Nucleus accumbens (tissue), 56 donors: ENCODE data around the gene EEF1E1.

ENCODE experiments used
- DNase-seq, 56 donors: peaks; one replicate each; lab custom pipeline; 2025; lab: John Stamatoyannopoulos, UW

The EEF1E1 gene

DNA sequence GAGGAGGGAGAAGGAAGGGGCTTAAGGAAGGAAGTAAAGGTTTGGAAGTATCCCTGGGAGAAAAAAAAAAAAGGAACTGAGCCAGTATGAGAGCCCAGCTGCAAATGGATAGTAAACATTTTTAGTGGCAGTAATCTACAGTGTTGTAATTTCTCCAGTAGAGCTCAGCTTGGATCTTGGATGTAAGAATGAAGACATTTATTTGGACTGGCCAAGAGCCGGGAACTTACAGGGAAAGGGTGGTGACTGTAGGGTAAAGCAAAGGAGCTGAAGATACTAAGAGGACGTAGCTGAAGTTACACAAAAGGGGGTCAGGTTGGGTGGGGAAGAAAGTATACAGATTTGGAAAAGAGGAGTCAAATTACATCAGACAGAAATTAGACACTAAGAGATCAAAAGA, 13.5 kb downstream of the EEF1E1 start:
- no peak for DNase-seq

DNA sequence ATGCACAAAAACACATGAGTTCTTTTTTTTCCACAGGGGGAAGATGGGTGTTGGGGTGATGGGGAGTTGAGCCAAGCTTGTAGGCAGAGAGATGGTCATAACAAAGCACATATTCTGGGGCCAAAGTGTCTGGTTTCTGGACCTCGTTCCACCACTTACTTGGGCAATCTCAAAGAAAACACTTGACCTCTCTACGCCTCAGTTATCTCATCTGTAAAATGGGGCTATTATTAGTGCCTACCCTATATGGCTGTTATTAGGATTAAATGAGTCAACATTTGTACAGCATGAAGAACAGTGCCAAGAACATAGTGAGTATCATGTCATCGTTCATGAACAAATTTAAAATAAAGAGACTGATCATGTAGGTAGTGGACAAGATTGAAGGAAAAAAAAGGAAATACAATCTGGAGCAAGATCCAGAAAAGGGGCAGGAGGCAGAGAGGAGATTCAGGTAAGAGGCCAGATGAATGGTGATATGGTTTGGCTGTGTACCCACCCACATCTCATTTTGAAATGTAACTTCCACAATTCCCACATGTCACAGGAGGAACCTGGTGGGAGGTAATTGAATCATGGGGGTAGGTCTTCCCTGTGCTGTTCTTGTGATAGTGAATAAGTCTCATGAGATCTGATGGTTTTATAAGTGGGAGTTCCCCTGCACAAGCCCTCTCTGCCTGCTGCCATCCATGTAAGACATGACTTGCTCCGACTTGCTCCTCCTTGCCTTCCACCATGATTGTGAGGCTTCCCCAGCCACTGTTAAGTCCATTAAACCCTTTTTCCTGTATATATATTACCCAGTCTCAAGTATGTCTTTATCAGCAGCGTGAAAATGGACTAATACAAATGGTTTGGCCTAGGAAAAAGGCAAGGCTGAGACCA, 14.2 kb downstream of the EEF1E1 start:
- DNase-seq, result no peak

DNA sequence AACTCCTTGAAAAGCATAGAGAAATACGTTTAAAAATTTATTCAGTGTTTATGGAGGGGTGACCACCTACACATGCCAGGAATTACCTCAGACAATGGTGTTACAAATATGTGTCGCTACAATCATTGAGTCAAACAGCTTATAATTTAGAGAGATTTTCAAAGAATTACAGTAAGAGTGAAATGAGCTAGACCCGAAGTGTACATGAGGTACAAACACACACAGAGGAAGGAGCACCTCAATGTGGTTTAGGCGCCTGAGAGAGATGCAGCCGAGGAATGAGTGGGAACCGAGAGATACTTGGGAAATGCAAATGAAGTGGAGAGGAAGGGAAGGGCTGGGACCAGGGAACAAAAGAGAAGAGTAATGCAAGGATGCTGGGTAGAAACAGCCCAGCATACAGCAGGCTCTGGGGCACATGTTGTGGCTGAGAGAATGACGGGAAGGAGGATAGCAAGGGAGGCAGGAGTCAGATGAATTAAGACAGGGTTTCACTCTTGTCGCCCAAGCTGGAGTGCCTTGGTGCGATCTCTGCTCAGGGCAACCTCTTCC, 15.5 kb downstream of the EEF1E1 start:
- no peak for DNase-seq

DNA sequence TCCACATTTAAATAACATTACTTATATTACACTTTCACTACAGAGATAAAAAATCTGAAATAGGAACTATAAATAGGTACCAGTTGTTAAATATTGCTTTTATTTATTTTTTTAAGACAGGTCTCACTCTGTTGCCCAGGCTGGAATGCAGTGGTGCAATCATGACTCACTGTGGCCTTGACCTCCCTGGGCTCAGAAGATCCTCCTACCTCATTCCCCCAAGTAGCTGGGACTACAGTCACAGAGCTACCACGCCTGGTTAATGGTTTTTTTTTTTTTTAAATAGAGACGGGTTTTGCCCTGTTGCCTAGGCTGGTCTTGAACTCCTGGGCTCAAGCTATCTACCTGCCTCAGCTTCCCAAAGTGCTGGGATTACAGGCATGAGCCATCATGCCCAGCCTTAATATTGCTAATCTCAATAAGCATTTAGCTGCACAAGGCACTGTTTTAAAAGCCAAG, 17.3 kb downstream of the EEF1E1 start:
- DNase-seq, result no peak

DNA sequence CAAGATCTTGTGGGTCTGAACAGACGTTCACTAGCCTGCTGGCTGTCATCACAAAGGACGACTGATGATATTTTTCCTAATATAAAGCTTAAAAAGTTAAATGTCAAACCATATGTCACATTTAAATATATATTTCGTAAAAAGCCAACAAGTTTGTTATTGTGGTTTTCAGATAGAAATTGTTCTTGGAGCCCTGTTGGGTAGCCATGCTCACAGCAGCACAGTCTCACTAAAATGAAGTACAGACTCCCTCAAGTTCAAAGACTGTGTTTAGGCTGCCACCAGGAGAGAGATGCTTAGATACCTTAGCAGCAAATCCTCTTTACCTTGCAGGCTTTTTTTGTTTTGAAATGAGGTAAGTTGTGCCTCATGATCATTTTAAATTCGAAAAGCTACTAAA, 17.8 kb downstream of the EEF1E1 start:
- DNase-seq, result no peak

DNA sequence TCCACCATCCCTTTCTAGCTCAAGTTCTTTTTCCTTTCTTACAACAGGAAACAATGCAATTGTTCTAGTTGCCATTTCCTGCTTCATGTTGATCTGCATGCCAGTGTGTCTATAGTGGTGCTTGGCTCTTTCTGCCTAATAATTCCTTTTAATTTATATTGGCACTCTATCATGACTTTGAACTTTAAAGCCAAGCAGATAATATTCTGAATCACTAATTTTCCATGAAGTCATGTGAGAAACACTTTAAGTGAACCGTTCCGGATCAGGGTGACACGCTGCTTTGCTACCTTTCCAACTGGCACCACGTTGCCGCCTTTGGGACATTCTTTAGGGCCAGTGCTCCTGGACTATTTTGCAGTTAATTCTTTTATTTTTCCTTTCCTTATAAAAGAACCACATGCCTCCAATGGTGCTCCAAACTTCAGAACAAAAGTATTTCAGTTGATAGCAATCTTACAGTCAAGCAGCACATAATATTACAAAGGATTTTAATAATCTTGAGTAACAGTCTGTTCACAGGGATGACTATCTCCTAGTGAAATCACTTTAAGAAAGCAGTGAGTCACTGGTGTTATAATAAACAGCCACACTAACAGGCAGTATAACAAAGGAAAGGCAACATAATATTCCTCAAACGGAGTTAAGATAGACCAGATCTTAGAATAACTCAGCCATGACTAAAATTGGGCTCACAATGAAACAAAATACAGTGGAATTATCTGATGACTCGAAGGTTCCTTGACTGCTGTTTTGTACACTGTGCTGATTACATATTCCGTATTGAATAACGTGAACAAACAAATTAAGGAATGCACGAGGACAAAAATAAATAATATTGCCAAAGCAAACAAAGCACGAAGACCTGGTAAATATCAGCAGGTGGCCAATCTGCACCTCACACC, 19.1 kb downstream of the EEF1E1 start:
- no peak for DNase-seq

DNA sequence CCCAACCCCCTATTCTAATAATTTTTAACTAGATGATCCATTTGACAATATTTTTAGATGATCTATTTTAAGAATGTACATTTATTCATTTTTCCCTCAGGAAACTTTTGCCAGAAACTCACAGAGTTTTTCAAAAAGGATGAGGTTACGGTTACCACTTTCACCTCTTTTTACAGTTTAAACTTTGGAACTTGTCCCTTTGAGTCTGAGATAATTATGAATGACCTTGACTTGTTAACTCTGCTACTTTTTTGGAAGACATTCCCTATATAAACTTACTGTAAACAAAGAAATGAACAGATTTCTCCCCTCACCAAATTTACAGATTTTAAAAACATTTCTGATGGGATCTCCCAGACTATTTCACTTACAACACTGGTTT, 19.8 kb downstream of the EEF1E1 start:
- no peak for DNase-seq

DNA sequence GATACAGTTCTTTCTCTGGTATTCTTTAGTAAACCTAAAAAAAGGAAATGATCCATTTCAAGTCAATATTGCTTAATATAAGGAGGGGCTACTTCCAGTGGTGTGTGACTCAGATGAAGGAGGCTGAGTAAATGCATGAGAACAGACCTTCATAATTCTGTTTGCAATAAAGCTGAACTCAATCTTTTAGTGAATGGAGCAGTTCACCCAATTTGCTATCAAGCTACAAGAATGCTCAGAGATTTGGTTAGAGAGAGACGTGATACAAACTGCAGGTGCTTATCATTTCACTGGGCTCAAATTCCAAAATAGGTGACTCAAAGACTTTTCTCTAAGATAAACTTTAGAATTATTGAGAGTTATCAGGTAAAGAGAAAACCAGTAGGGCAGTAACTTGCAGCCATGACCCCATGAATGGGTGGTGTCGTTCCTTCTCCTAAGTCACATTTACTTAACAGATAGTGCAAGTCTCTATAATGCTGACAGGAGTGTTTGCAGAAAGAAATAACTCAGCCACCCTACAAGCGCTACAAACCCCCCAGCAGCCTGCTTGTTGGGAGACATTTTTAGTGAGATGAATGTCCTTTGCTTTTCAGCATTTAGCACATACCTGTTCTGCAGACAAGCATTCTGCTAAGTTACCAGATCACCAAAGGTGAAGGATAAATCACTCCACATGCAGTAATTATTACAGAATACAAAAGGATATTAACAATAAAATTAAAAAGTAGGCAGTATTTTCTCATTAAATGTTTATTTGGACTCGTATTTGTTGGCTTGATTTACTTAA, 21.8 kb downstream of the EEF1E1 start:
- no peak for DNase-seq

DNA sequence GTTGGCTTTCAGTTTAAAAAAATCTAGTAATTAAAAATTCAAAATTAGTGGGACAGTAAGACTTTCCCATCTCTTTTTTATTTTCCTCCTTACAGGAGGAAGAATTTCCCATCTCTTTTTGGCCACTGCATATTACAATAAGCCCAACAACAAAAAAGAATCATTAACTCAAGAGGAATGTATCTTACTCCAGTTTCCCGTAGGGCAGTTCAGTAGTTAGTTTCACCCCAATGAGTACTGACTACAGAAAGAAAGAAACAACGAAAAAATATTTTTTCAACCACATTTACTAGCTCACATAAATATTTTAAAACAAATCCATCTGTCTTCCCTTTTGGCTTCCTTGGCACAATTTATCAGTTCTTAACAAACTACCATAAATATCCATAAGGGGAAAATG, 23.2 kb downstream of the EEF1E1 start:
- DNase-seq, result no peak

DNA sequence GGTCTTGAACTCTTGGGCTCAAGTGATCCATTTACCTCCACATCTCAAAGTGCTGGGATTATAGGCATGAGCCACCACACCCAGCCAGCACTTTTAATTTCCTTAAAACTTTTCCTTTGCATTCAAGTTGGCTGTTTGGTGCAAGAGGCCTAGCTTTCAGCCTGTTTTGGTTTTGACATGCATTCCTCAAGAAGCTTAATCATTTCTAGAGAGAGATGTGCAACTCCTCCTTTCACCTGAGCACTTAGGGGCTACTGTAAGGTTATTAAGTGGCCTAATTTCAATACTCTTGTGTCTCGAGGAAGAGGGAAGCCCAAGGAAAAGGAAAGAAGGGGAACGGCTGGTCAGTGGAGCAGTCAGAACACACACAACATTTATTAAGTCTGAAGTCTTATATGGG, 24.4 kb downstream of the EEF1E1 start:
- no peak for DNase-seq

DNA sequence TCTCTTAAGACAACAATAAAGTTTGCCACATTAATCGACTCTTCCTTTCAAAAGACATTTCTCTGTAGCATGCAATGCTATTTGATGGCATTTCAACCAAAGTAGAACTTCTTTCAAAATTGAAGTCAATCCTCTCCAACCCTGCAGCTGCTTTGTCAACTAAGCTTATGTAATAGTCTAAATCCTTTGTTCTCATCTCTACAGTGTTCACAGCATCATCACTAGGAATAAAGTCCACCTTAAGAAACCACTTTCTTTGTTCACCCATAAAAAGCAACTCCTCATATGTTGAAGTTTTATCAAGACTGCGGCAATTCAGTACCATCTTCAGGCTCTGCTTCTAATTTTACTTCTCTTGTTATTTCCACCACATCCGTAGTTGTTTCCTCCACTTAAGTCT, 26.6 kb downstream of the EEF1E1 start:
- no peak for DNase-seq

DNA sequence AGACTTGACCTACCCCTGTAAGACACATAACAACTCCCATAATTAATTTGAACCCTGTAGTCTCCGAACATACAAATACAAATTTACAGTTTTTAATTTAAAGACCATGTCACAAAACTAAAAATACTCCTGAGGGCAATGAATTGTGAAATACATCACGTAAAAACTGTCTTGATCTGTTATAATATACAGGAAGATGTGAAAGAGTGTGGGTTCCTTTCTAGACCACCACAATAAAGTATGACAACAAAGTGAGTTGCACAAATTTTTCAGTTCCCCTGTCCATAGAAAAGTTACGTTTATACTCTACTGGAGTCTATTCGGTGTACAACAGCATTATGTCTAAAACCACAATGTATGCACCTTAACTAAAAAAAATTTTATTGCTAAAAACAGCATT, 27.2 kb downstream of the EEF1E1 start:
- no peak for DNase-seq

DNA sequence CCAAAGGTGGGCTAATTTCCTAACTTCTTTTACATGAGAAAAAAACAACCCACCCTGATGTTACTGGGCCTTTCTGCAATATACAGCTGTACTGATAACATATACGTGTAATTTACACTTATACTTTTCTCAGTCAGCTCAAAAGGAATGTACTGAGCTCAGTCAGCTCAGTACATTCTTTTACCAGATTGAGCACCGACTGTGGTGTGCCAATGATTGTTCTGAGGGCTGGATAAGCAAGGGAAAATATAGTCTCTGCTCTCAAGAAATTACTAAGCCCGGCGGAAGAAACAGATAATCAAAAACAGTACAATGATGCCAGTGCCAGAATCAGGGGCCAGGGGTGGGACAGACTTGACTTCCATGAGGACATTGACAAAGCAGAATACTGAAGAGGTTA, 28.1 kb downstream of the EEF1E1 start:
- DNase-seq, result no peak

DNA sequence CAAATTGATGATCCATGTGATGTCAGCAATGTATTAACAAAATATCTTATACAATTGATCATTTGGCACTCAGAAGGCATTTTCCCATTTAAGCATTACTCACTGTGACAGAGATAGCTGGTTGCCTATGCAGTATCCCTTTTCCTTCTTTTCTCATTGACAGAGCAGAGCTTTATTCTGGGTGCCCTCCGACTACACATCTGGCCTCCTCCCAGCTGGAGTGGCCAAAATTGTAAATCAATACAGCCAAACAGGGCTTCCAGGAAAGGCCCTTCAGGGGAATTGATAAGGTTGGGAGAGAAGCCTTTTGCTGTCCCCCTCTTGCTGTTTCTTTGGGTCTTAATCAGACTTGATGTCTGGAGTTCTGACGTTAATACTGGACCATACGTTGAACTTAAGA, 28.6 kb downstream of the EEF1E1 start:
- DNase-seq, result no peak

DNA sequence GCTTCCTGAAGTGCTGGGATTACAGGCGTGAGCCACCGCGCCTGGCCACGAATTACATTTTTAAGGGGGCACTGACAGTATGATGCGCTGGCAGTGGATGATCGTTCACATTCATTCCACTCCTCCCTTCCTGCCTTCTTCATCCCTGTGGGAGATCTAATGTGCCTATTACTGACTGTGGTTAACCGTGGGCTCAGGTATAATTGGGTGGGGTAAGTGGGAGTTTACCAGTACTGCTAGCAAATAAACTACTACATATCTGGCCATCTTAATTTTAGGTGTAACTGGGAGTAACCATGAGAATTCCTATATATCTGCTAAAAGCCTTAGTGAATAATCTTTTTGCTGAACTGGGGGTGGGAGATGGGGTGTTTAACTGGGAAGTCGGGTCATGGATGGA, 31.6 kb downstream of the EEF1E1 start:
- DNase-seq, result no peak

DNA sequence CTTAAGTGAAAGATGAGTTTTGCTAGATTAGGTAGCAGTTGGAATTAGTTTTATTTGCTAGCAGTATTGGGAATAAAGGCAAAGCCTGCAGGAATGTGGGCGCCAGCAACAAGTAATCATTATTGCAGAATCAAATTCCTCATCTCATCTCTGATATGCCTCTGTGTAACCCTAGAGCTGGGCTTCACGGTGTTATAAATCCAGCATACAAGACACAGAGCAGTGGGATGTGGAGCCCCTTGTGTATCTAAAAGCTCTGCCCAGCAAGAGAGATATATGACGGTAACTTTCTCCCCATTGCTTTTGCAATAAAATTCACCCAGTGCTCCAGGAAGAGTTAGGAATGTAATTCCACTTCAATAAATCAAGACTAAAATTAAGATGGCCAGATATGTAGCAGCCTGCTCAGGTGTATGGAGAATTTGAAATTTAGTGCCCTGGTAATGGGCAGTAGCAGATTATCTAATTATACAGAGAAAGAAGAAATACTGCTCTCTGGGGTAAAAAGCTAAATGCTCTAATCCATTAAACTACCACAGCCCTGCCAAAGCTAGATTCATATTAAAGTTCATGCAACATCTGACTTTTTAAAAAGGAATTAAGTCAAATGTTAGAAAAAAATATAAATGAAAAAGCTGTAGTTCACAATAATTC, 32.6 kb downstream of the EEF1E1 start:
- DNase-seq, result no peak

DNA sequence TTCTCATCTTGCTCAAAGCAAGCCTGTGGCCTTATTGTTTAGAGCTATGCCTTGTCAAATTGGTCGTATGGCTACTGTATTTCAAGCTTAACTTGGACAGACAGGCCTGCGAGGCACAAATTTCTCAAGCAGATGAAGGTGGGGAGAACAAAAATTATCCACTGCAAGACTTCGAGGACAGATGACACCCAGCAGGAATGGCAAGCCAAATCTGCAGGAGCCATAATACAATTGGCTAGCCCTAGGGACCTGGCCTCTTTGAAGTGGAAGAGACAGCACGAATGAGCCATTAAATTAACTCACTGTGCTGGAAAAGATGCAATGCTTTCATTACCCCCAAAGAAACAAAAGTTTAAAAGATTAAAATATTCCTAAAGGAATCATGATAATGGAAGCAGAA, 33.2 kb downstream of the EEF1E1 start:
- DNase-seq, result no peak

DNA sequence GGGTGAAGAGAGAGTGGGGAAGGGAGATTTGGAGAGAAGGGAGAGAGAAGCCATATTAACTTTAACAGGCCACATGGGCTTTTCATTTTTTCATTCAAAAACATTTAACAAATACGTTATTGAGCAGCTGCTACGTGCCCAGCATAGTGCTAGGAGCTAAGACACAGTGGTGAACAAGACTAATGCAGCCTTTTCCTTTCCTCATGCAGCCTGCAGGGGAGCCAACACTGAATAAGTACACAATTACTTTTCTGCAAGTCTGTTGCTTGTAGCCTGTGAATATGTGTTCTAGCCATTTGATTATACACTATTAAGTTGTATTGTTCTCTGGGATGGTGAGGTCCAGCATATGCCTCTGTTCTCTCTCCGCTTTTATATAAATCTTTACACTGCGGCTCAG, 36.2 kb downstream of the EEF1E1 start:
- DNase-seq, result no peak

DNA sequence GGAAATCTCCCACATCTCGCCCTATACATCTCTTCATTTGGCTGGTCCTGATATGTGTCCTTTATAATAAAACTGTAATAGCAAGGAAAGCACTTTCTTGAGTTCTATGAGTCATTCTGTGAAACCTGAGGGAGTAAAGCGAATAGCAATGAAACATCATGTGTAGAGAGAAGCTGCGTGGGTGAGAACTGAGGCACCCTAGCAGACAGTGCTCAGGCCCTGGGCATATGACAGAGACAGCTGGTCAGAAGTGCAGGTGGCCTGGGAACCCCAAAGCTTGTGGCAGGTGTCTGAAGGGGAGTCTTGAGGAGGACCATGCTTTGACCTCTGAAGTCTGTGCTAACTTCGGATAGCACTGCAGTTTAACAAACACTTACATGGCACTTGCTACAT, 36.8 kb downstream of the EEF1E1 start:
- DNase-seq, result peak in 19 of 56 donors; percentile 1 to 52 (median 16)
